MM.1S (cell line): Measurements from ENCODE around the gene CIDEC.

Source experiments
- DNase-seq: peaks from one replicate; pipeline ENCODE4 v3.0.0-alpha.2; 2015
- H2AFZ ChIP-seq: fragments of 300-600 bp; sonication (generic); 2 replicates; pipeline ENCODE4 v1.6.0; 2016; ENCODE audit warnings: antibody characterized with exemption, low read length
- H3F3A ChIP-seq: fragments of 300-600 bp; sonication (generic); 2 replicates; pipeline ENCODE4 v1.6.1; 2016; ENCODE audit warnings: mild to moderate bottlenecking, antibody characterized with exemption, low read length, moderate library complexity, mixed read lengths; ENCODE audit not compliant: insufficient read depth
- H3K27ac ChIP-seq: fragments of 300-600 bp; sonication (generic); 2 replicates; pipeline ENCODE4 v1.5.1; 2016; ENCODE audit warnings: mild to moderate bottlenecking, low read length
- H3K27me3 ChIP-seq: fragments of 300-600 bp; sonication (generic); replicated peaks from 2 replicates; pipeline ENCODE4 v1.6.0; 2016; ENCODE audit warnings: low read length; ENCODE audit not compliant: insufficient read depth
- H3K36me3 ChIP-seq: fragments of 300-600 bp; sonication (generic); replicated peaks from 2 replicates; pipeline ENCODE4 v1.6.1; 2016; ENCODE audit warnings: mild to moderate bottlenecking, low read length, mixed read lengths; ENCODE audit not compliant: insufficient read depth
- H3K4me1 ChIP-seq: fragments of 300-600 bp; sonication (generic); 2 replicates; pipeline ENCODE4 v1.6.1; 2016; ENCODE audit warnings: low read length, mixed read lengths
- H3K4me2 ChIP-seq: fragments of 300-600 bp; sonication (generic); 2 replicates; pipeline ENCODE4 v1.6.0; 2016; ENCODE audit warnings: low read depth, low read length
- H3K4me3 ChIP-seq: fragments of 300-600 bp; sonication (generic); 2 replicates; pipeline ENCODE4 v1.5.1; 2016; ENCODE audit warnings: low read length, mixed read lengths
- H3K79me2 ChIP-seq: fragments of 300-600 bp; sonication (generic); 2 replicates; pipeline ENCODE4 v1.6.1; 2016; ENCODE audit warnings: mixed run types, low read length, mixed read lengths
- H3K9ac ChIP-seq: fragments of 300-600 bp; sonication (generic); 2 replicates; pipeline ENCODE4 v1.6.1; 2016; ENCODE audit warnings: low read length, mixed read lengths
- H3K9me2 ChIP-seq: fragments of 300-600 bp; sonication (generic); replicated peaks from 2 replicates; pipeline ENCODE4 v1.6.1; 2016; ENCODE audit warnings: mild to moderate bottlenecking, low read length, mixed read lengths; ENCODE audit not compliant: insufficient read depth
- H3K9me3 ChIP-seq: fragments of 300-600 bp; sonication (generic); replicated peaks from 2 replicates; pipeline ENCODE4 v1.6.1; 2016; ENCODE audit warnings: mild to moderate bottlenecking, low read length, mixed read lengths; ENCODE audit not compliant: insufficient read depth
- H4K20me1 ChIP-seq: fragments of 300-600 bp; sonication (generic); 2 replicates; pipeline ENCODE4 v1.6.1; 2016; ENCODE audit warnings: mild to moderate bottlenecking, low read length, moderate library complexity, mixed read lengths; ENCODE audit not compliant: insufficient read depth
- CTCF ChIP-seq: fragments of 300-600 bp; sonication (generic); IDR thresholded peaks from 2 replicates; pipeline ENCODE4 v1.5.1; 2016; ENCODE audit warnings: antibody characterized with exemption, low read length, mixed read lengths
- EZH2 ChIP-seq: fragments of 300-600 bp; sonication (generic); optimal IDR thresholded peaks from 2 replicates; pipeline ENCODE3; 2017; ENCODE audit warnings: low read depth, mild to moderate bottlenecking, antibody characterized with exemption, low read length, mixed read lengths
- EZH2phosphoT487 ChIP-seq: fragments of 300-600 bp; sonication (generic); IDR thresholded peaks from 2 replicates; pipeline ENCODE4 v1.6.1; 2018; ENCODE audit warnings: antibody characterized with exemption, low read length

Gene CIDEC

DNA sequence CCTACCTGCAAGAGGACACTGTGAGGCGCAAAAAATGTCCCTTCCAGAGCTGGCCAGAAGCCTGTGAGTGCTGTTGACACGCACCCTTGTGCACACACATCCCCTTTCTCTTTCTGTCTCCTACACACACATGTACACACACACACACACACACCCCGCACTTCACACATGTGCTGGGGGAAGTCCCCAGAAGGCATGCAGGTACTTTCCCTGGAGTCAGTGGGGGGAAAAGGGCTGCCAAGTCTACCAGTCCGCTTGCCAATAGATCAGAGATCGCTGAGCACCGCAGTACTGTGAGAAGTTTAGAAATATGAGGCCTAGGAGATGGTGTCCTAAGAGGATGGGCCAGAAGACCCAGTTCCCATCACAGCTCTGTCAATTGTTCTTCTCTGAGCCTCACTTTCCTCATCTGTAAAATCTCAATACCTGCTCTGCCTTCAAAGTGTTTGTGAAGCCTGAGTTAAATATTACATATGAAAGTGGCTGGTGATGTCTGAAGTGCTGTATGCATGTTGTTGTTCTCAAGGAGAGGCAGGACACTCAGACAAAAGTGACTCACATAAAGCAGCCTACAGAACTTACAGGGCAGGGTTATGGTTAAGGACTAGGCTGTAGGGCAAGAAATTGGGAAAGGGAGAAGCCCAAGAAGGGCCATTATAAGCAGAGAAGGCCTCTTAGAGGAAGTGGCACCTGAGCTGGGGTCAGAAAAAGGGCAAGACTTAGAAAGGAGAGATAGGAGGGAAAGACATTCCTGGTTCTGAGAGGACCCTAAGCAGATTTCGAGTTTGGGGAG lies 29.4 kb upstream of the CIDEC start:
- no peak overlapping the region for H3K4me3 ChIP-seq
- no peaks in the 10 kb centered on the region for H3K36me3 ChIP-seq
- TF ChIP-seq CTCF = no peak
- TF ChIP-seq EZH2phosphoT487 = no peak
- no peak for TF ChIP-seq EZH2
- H3F3A ChIP-seq = no peaks in the 10 kb centered on the region
- no peaks in the 10 kb centered on the region for H3K27me3 ChIP-seq
- H4K20me1 ChIP-seq = no peaks in the 10 kb centered on the region
- H2AFZ ChIP-seq = no peak overlapping the region
- no peak for DNase-seq
- H3K27ac ChIP-seq = no peak overlapping the region
- H3K9ac ChIP-seq = no peak overlapping the region
- no peak overlapping the region for H3K4me2 ChIP-seq
- no peaks in the 10 kb centered on the region for H3K79me2 ChIP-seq
- no peaks in the 10 kb centered on the region for H3K9me3 ChIP-seq
- H3K4me1 ChIP-seq = no peaks in the 10 kb centered on the region
- no peaks in the 10 kb centered on the region for H3K9me2 ChIP-seq

GRCh38 chr3:9908286-9908685 lies 28.2 kb upstream of the CIDEC start:
- H3K9me3 ChIP-seq = no peaks in the 10 kb centered on the region
- no peaks in the 10 kb centered on the region for H3K27me3 ChIP-seq
- H3K4me1 ChIP-seq = no peaks in the 10 kb centered on the region
- no peaks in the 10 kb centered on the region for H4K20me1 ChIP-seq
- H3K27ac ChIP-seq = no peak overlapping the region
- H3K4me2 ChIP-seq = no peak overlapping the region
- H3K9me2 ChIP-seq = no peaks in the 10 kb centered on the region
- no peak for DNase-seq
- H3K4me3 ChIP-seq = no peak overlapping the region
- no peaks in the 10 kb centered on the region for H3K79me2 ChIP-seq
- H2AFZ ChIP-seq = no peak overlapping the region
- no peak overlapping the region for H3K9ac ChIP-seq
- no peaks in the 10 kb centered on the region for H3F3A ChIP-seq
- TF ChIP-seq CTCF (no peak), EZH2phosphoT487 (no peak), EZH2 (no peak)
- H3K36me3 ChIP-seq = no peaks in the 10 kb centered on the region

DNA sequence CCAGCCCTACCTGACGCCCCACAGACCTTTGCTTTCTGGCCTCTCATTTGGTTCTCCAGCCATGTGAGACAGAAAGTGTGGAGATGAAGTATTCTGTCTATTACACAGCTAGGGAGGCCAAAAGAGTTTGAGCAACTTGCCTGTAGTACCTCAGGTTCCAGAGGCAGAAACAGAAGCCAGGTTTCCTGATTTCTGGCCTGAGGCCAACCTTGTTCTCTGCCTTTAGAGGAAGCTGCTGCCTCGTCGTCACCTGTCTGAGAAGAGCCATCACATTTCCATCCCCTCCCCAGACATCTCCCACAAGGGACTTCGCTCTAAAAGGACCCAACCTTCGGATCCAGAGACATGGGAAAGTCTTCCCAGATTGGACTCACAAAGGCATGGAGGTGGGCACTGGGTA lies 26.4 kb upstream of the CIDEC start:
- no peaks in the 10 kb centered on the region for H3K27me3 ChIP-seq
- no peaks in the 10 kb centered on the region for H3F3A ChIP-seq
- no peaks in the 10 kb centered on the region for H3K36me3 ChIP-seq
- no peak overlapping the region for H3K4me3 ChIP-seq
- no peaks in the 10 kb centered on the region for H3K79me2 ChIP-seq
- no peak overlapping the region for H3K9ac ChIP-seq
- H3K4me2 ChIP-seq = no peak overlapping the region
- DNase-seq = no peak
- no peaks in the 10 kb centered on the region for H4K20me1 ChIP-seq
- H3K4me1 ChIP-seq = no peaks in the 10 kb centered on the region
- H3K9me3 ChIP-seq = no peaks in the 10 kb centered on the region
- TF ChIP-seq EZH2phosphoT487 (no peak), EZH2 (no peak), CTCF (no peak)
- no peak overlapping the region for H3K27ac ChIP-seq
- H2AFZ ChIP-seq = no peak overlapping the region
- H3K9me2 ChIP-seq = no peaks in the 10 kb centered on the region
